Stimulated activated CD4-positive, alpha-beta T cell treated with anti-CD3 and anti-CD28 coated beads, TNF-alpha, amount 100 ng/mL, for 48 hours (primary cell): ENCODE results near the gene CCDC167.
"Not testable (repeated sequence)": the region's sequence is repeated elsewhere in the genome, so short reads cannot be mapped to it uniquely, and the experiment has no call there.

ENCODE experiments used
- DNase-seq, 3 donors: peaks; one replicate each; pipeline ENCODE4 v3.0.0-alpha.2; 2020; ENCODE audit warnings: low read depth in 3 of 3

The CCDC167 gene

GRCh38 chr6:37511201-37511600 is 11.5 kb upstream of the CCDC167 start:
- DNase-seq: no peak

DNA sequence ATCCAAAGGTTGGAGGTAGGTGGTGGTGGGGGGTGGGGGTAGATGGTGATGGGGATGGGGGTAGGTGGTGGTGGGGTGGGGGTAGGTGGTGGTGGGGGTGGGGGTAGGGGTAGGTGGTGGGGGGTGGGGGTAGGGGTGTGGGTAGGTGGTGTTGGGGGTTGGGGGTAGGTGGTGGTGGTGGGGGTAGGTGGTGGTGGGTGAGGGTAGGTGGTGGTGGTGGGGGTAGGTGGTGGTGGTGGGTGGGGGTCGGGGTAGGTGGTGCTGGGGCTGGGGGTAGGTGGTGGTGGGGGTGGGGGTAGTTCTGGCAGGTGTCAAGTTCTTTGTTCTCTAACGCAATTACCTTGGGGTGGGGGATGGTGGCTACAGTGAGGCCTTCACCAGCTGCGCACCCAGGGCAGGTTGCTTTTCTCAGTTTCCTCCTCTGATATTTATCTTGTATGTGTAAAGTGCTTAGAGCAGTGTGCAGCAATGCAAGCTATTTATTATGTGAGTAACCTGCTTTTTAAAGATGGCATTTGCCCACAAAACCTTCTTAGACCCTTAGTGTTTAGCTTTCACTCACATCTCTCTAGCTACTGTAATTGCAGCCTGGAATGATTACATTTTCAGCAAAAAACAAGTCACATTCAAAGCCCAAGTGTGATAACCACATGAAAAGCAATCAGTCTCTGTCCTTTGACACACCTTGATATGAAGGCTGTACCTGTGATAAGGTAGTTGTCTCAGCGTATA is 8.2 kb upstream of the CCDC167 start:
- no peak for DNase-seq

- no peak for DNase-seq
Measured at GRCh38 chr6:37507077-37507476, 7.4 kb upstream of the CCDC167 start.

DNA sequence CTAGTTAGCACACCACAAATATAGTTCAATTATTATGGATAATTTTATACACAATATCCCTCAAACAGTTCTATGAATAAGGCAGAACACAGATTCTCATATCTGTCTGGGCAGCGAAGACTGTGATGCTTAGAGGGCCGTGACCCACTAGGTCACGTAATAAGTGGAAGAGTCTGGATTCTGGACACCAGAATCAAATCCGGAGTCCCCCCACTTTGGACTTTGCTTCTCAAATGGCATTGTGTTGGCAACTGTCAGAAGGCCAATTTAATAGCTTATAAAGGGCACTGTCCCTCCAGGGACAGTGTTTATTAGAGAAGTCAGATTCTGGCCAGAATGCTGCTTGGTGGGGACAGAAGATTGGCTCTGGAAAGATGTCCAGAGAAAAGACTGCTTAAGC is 6.8 kb upstream of the CCDC167 start:
- no peak for DNase-seq

DNA sequence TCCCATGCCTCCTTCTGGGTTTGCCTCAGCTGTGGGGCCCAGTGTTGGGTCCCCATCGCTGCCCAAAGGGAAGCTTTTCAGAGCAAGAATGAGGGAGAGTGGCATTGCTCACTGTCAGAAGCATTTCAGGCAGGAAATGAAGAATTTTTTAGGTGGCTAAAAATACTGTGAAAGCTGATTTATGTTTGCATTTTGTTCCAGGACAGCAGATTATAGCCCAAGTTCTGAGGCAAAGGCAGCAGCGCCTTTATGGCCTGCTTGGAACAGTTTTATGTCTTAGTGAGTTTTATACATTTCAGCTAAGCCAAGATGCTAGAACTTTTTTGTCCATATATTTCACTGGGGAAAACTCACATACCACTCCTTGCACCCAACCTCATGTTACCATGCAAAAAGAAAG is 4.3 kb upstream of the CCDC167 start:
- DNase-seq: no peak

GRCh38 chr6:37503309-37503965 is 3.7 kb upstream of the CCDC167 start:
- DNase-seq: no peak

GRCh38 chr6:37502703-37503291 is 3.1 kb upstream of the CCDC167 start:
- no peak for DNase-seq

DNA sequence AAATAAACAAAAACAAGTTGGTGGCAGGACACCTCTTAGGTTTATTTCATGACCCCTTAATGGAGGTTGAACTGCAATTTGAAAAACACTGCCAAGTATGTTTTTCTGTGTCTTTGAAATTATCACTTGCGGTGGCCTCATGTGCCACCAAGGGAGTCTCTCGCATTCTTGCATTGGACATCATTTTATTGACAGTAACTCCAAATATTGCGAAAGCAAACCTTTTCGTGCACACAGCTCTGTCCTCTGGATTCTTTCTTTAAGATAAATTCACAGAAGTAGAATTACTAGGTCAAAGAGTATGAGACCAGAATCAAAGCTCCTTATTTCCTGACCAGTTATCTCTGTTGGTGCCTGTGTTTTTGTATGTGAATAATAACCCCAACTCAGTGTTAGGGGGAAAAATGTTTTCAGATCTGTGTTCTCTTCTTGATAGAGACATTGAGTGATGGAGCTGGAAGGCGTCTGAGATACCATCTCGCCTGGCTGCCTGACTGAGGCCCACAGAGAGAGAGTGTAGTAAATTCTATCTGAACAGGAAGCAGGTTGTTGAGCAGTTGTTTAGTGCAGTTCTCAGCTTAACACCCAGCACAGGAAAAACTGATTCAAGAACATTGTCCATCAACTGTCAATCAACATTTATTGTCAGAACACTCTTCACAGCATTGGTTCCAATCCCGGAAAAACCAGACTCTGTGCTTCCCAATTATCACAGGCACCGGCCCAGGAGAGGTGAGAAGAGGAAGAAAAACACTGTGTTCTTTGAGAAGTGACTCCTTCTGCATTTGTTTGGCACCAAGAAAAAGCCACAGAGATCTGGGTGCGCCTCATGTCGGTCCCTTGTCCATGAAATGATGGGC is 2.2 kb upstream of the CCDC167 start:
- DNase-seq: no peak

DNA sequence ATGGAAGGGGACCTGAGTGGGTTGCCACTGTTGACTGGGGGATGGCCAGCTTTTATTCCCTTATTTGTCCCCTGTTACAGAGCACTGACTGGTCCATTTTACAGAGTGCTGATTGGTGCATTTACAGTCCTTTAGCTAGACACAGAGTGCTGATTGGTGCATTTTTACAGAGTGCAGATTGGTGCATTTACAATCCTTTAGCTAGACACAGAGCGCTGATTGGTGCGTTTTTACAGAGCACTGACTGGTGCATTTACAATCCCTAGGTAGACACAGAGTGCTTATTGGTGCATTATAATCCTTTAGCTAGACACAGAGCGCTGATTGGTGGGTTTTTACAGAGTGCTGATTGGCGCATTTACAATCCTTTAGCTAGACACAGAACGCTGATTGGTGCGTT is 1.2 kb upstream of the CCDC167 start:
- DNase-seq: not testable (repeated sequence)

DNA sequence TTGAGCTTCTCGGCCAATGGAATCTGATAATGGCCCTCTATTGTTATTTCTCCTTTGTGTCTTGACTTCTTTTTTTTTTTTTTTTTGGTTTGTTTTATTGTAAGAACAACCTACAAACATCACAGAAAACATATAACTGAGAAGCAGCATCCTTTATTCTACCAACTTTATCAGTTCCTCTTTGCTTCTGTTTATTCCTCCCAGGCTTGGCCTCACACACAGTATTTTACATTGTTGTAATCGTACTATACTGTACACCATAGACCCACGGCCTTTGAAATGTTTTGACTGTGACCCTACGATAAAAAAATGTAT is 558 bp upstream of the CCDC167 start:
- DNase-seq: no peak

DNA sequence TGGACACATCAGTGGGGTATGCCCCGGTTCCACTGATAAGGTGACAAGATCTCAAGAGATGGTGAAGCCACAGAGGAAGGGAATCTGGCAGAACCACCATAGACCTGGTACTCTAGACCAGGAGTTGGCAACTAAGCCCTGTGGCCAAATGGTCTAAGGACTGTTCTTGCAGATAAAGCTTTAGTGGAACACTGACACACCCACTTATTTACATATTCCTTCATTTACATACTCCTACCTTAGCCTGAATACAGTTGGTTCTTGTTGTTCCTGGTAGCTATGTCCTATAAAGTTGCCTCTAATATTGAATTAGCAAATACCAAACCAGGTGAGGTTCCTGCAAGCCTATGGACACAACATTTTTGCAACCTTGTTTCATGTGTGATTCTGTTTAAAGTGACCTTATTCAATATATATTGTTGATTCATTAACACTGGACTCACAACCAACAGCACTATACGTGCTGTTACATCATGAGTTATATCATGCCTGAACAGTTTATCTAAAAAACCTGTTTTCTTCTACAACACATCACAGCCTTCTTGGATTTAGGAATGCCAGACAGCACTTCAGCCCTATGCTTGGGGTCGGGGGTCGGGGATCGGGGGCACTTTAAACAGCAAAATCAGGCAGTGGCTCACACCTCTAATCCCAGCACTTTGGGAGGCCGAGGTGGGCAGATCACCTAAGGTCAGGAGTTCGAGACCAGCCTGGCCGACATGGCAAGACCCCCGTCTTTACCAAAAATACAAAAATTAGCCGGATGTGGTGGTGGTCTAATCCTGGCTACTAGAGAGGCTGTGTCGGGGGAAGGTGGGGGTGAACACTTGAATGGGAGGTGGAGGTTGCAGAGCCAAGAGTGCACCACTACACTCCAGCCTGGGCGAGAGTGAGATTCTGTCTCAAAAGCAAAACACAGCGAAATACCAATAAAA is 2.5 kb downstream of the CCDC167 start:
- no peak for DNase-seq

DNA sequence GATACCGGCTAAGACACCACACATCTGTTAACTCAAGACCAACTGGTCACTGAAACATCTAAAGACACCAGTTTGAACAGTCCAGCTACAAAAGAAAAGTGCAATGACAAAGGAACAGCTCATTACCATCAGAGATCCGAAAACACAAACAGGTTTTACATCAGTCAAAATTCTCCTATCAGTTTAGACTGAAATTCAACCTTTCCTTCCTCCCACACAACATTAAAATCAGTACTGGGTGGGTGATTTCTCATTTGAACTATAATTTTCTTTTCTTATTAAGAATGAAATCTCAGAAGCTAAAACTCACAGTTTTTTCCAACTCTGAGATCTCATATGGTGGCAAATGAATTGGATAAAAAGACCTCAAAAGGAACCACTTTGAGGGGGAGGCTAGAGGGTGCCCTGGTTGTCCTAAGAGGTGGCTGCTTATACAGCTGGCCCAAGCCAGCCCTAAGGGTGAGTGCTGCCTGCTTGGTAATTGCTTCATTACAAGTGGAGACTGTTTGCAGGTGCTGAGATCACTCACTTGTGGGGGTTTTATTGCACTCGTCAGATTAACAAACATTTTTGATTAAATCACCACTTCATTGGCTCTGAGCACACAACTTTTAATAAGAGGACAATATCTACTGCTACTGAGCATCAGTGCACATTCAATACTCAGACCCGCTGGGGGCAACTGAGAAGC is 4.3 kb downstream of the CCDC167 start:
- DNase-seq: peak in 1 of 3 donors; percentile 33

GRCh38 chr6:37493661-37493995 is 6.1 kb downstream of the CCDC167 start:
- DNase-seq: no peak

- DNase-seq: no peak
Measured at GRCh38 chr6:37492991-37493660, 6.6 kb downstream of the CCDC167 start.

- DNase-seq: no peak
Measured at GRCh38 chr6:37492236-37492972, 7.3 kb downstream of the CCDC167 start.

DNA sequence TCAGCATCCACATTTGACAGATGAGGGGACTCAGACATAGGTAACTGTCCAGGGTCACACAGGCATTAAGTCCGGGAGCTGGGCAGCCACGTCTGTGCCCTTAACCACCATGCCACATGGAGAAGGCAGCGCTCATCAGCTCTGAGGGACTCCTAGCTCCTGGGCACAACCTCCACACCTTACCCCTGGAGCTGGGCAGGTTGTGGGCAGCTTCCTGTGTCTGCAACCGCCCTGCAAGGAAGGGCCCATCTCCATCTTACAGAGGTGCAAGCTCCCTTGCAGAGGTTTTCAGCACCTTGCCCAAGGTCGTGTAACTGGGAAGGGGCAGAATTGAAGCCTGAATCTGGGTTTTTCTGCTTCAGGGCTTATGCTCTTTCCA is 7.9 kb downstream of the CCDC167 start:
- DNase-seq: no peak

DNA sequence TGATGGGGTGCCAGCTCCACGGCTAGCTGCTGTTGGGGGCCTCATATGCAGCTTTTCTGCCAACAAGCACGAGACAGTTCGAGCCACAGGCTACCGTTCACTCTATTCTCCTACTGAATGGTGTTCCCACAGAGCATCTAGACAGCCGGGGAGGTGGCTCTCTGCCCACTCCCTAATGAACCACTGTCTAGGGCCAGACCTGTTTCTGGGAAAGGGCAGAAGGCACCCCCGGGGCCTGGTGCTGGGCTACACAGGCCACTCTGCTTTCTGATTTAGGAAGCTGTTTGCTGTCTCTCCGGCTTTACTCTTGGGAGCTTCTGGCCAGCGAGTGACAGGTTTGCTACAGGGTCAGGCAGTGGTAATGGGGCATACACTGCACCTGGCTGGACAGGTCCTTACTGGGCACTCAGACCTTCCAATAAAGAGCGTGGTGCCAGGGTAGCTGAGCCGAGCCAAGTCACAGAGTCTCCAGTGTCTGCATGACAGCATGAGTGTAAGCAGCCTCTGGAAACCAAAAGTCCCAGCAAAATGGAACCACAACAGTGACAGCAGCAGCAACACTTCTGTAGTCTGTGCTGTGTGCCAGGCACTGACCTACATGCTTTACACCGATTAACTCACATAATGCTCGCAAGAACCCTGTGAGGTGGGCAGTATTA is 8.4 kb downstream of the CCDC167 start:
- DNase-seq: no peak

DNA sequence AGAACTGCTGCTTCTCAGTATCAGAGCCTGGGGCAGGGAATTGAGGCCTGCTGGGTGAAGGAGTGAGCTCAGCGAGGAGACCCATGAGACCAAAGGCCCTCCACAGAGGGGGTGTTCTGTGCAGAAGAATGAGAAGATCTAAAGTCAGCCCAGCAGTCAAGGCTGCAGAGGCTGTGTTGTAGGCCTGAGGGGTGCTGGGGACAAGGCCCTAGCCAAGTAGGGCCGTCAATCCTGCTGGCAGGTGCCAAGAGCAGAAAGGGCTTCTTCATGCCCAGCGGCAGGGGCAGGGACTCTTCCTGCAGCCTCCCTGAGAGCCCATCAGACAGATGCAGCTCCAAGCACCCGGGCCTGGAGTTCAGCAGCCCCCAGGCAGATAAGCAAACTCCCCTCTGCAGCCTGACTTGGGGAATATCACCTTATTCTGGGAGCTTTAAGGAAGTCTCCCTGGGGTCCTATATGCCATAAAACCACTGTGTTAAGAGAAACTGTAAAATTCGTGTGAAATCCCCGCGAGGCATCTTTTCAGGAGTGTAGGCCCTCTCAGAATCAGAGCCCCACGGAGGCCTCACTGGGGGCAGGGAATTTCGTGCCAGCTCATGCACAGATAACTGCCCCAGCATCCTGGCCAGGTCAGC is 9.0 kb downstream of the CCDC167 start:
- no peak for DNase-seq
